ENCODE data around the gene RECK.

GRCh38 chr9:36112516-36112915, 75.8 kb downstream of the RECK start:
- TF ChIP-seq, protein P1, sequence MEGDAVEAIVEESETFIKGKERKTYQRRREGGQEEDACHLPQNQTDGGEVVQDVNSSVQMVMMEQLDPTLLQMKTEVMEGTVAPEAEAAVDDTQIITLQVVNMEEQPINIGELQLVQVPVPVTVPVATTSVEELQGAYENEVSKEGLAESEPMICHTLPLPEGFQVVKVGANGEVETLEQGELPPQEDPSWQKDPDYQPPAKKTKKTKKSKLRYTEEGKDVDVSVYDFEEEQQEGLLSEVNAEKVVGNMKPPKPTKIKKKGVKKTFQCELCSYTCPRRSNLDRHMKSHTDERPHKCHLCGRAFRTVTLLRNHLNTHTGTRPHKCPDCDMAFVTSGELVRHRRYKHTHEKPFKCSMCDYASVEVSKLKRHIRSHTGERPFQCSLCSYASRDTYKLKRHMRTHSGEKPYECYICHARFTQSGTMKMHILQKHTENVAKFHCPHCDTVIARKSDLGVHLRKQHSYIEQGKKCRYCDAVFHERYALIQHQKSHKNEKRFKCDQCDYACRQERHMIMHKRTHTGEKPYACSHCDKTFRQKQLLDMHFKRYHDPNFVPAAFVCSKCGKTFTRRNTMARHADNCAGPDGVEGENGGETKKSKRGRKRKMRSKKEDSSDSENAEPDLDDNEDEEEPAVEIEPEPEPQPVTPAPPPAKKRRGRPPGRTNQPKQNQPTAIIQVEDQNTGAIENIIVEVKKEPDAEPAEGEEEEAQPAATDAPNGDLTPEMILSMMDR (IDR thresholded peaks at IDR 0.05): no peak
- TF ChIP-seq POLR2A (IDR thresholded peaks at IDR 0.05): no peak

All from lower leg skin (tissue), 3 donors.